OCI-LY3 (cell line): ENCODE results near the gene ANKRD24.
"Not testable (repeated sequence)": the region's sequence is repeated elsewhere in the genome, so short reads cannot be mapped to it uniquely, and the experiment has no call there.

Experiments
- EZH2phosphoT487 ChIP-seq: fragments of 200-600 bp; shearing (Covaris generic); IDR thresholded peaks from 2 replicates; pipeline ENCODE4 v1.6.1; 2018; ENCODE audit warnings: antibody characterized with exemption, mixed run types, low read depth
- TF ChIP-seq, protein P1 (sequence below): fragments of 200-600, 300-600 bp; sonication (generic); IDR thresholded peaks from 2 replicates; pipeline ENCODE4 v1.5.1; 2014; ENCODE audit warnings: antibody characterized with exemption, low read length, low read depth

GRCh38 chr19:4232139-4232538, 49.6 kb downstream of the ANKRD24 start:
- TF ChIP-seq, protein P1, sequence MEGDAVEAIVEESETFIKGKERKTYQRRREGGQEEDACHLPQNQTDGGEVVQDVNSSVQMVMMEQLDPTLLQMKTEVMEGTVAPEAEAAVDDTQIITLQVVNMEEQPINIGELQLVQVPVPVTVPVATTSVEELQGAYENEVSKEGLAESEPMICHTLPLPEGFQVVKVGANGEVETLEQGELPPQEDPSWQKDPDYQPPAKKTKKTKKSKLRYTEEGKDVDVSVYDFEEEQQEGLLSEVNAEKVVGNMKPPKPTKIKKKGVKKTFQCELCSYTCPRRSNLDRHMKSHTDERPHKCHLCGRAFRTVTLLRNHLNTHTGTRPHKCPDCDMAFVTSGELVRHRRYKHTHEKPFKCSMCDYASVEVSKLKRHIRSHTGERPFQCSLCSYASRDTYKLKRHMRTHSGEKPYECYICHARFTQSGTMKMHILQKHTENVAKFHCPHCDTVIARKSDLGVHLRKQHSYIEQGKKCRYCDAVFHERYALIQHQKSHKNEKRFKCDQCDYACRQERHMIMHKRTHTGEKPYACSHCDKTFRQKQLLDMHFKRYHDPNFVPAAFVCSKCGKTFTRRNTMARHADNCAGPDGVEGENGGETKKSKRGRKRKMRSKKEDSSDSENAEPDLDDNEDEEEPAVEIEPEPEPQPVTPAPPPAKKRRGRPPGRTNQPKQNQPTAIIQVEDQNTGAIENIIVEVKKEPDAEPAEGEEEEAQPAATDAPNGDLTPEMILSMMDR = not testable (repeated sequence)
- not testable (repeated sequence) for TF ChIP-seq EZH2phosphoT487
